ENCODE results near the gene XPO4. TPM values are rescaled to one million over a fixed set of nuclear protein-coding genes. Genes with fewer than 3 reads are reported as not detected.
A peak's percentile ranks its signal among the peaks of the same experiment; 100 is the strongest.
"Not testable (repeated sequence)": the region's sequence is repeated elsewhere in the genome, so short reads cannot be mapped to it uniquely, and the experiment has no call there.

The XPO4 gene
- total and polyA plus RNA-seq, 2 donors (not counting 3 experiments of a cell fraction or from before 2014, with no cell fraction given), result 6.0 to 22.5 TPM

GRCh38 chr13:20942938-20943559, 40.5 kb upstream of the XPO4 start:
- H3K27me3 ChIP-seq (ENCODE audit: control insufficient read depth in 2 of 2, insufficient read depth in 2 of 2, low read length in 2 of 2), result peaks cover 0 to 6% of the 10 kb centered on the region in 2 experiments
- ChIA-PET POLR2A (interaction anchor here (0.7 to 2.1 kb wide), 3 partner anchors 115 to 355 kb away, joined by 3 to 13 read pairs (median 11); partner anchors contain the start of genes MRPL57 and SKA3), CTCF (interaction anchor here (0.7 to 6.0 kb wide), 30 partner anchors 8 to 536 kb away, joined by 3 to 81 read pairs (median 6); partner anchors contain the start of genes LATS2, MRPL57 and SKA3)
- no peaks in the 10 kb centered on the region for H3K9me1 ChIP-seq (replicated peaks; ENCODE audit: control insufficient read depth, extremely low read depth, insufficient read depth, low read length)
- FAIRE-seq, result no peak
- H4K20me1 ChIP-seq (replicated peaks; ENCODE audit: control insufficient read depth, extremely low read depth, insufficient read depth, low read length), result no peaks in the 10 kb centered on the region
- intact Hi-C loops (cut with micrococcal nuclease) (loop anchor here (1.0 to 10.0 kb wide), 6 partner anchors 118 to 1292 kb away; partner anchors contain the start of gene LATS2), dilution Hi-C loops (cut with MboI; ENCODE audit: extremely low pct_ligation_motif_present, low sequenced_read_pairs) (no loop called here)
- DNase-seq (ENCODE audit: low read depth, low spot score), result no peak
- no peak overlapping the region for H3K4me2 ChIP-seq (ENCODE audit: insufficient read depth, low read length)
- no peak for TF ChIP-seq POLR2A (IDR thresholded peaks at IDR 0.05; ENCODE audit: low read depth, low read length)
- TF ChIP-seq JUN (IDR thresholded peaks at IDR 0.05; ENCODE audit: borderline replicate concordance, insufficient read depth, insufficient read length, low read depth), result no peak
- TF ChIP-seq EZH2 (IDR thresholded peaks at IDR 0.05; ENCODE audit: borderline replicate concordance, low read depth, low read length, severe bottlenecking), result no peak
- TF ChIP-seq FOS (IDR thresholded peaks at IDR 0.05; ENCODE audit: borderline replicate concordance, insufficient read depth, low read length), result no peak
- TF ChIP-seq, protein P1, sequence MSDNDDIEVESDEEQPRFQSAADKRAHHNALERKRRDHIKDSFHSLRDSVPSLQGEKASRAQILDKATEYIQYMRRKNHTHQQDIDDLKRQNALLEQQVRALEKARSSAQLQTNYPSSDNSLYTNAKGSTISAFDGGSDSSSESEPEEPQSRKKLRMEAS (IDR thresholded peaks at IDR 0.05; ENCODE audit: insufficient read depth, insufficient read length), result no peak
- no peak for TF ChIP-seq MYC (IDR thresholded peaks at IDR 0.05; ENCODE audit: low read depth, low read length)
- no peak for TF ChIP-seq CTCF (IDR thresholded peaks at IDR 0.05; ENCODE audit: extremely low read depth in 1 of 2, insufficient read depth in 1 of 2, low read depth in 1 of 2, low read length in 2 of 2)
- TF ChIP-seq POLR2AphosphoS5 (IDR thresholded peaks at IDR 0.05; ENCODE audit: insufficient read depth, low read depth, low read length), result no peak
- TF ChIP-seq GATA2 (IDR thresholded peaks at IDR 0.05; ENCODE audit: insufficient read depth, insufficient read length, low read depth, low read length), result no peak
- no peak overlapping the region for H3K4me3 ChIP-seq (replicated peaks in 1 of 3; ENCODE audit: insufficient read depth in 1 of 3, low read depth in 1 of 3, low read length in 3 of 3)
- H3K9me3 ChIP-seq (replicated peaks; ENCODE audit: control insufficient read depth, insufficient read depth, low read length), result no peaks in the 10 kb centered on the region
- TSS peak; percentile 19 for BruUV-seq (replicated peaks)
- H3K9ac ChIP-seq (replicated peaks; ENCODE audit: extremely low read depth, insufficient read depth, low read length), result peak overlapping the region; percentile 55
- H3K79me2 ChIP-seq (ENCODE audit: control insufficient read depth, insufficient read depth, low read length), result no peaks in the 10 kb centered on the region
- H3K27ac ChIP-seq (ENCODE audit: insufficient read depth, low read depth, low read length), result no peak overlapping the region
- H3K36me3 ChIP-seq (ENCODE audit: control insufficient read depth in 2 of 2, extremely low read depth in 1 of 2, insufficient read depth in 2 of 2, low read length in 2 of 2), result no peaks in the 10 kb centered on the region
- peaks cover 8% of the 10 kb centered on the region for H3K4me1 ChIP-seq (ENCODE audit: control insufficient read depth, extremely low read depth, insufficient read depth, low read length)
- H2AFZ ChIP-seq (ENCODE audit: low read depth, low read length), result no peak overlapping the region

DNA sequence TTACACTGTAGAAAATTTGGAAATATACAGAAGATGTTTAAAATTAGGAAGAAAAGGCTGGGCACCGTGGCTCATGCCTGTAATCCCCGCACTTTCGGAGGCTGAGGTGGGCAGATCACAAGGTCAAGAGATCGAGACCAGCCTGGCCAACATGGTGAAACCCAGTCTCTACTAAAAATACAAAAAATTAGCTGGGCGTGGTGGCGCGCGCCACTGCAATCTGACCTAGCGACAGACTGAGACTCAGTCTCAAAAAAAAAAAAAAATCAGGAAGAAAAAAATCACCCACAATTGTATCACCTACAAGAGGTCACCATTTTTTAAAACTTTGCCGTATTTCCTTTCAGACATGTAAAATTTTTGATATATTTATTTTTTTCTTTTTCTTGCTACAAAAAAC, 38.0 kb upstream of the XPO4 start:
- H3K4me1 ChIP-seq (ENCODE audit: control insufficient read depth, extremely low read depth, insufficient read depth, low read length); H3K27ac ChIP-seq (ENCODE audit: insufficient read depth, low read depth, low read length); BruUV-seq (replicated peaks); H3K4me2 ChIP-seq (ENCODE audit: insufficient read depth, low read length); dilution Hi-C loops (cut with MboI; ENCODE audit: extremely low pct_ligation_motif_present, low sequenced_read_pairs); H3K9me1 ChIP-seq (replicated peaks; ENCODE audit: control insufficient read depth, extremely low read depth, insufficient read depth, low read length); H2AFZ ChIP-seq (ENCODE audit: low read depth, low read length); H3K27me3 ChIP-seq (ENCODE audit: control insufficient read depth in 2 of 2, insufficient read depth in 2 of 2, low read length in 2 of 2); DNase-seq (ENCODE audit: low read depth, low spot score); H4K20me1 ChIP-seq (replicated peaks; ENCODE audit: control insufficient read depth, extremely low read depth, insufficient read depth, low read length); FAIRE-seq; H3K9ac ChIP-seq (replicated peaks; ENCODE audit: extremely low read depth, insufficient read depth, low read length); H3K79me2 ChIP-seq (ENCODE audit: control insufficient read depth, insufficient read depth, low read length); H3K4me3 ChIP-seq (replicated peaks in 1 of 3; ENCODE audit: insufficient read depth in 1 of 3, low read depth in 1 of 3, low read length in 3 of 3); H3K9me3 ChIP-seq (replicated peaks; ENCODE audit: control insufficient read depth, insufficient read depth, low read length); H3K36me3 ChIP-seq (ENCODE audit: control insufficient read depth in 2 of 2, extremely low read depth in 1 of 2, insufficient read depth in 2 of 2, low read length in 2 of 2); POLR2A ChIA-PET: not testable (repeated sequence)
- CTCF ChIA-PET, result interaction anchor here (0.5 kb wide), 1 partner anchor 240 kb away, joined by 3 read pairs; no protein-coding TSS in a partner anchor
- intact Hi-C loops (cut with micrococcal nuclease), result loop anchor here (10.0 kb wide), 1 partner anchor 1294 kb away; no protein-coding TSS in a partner anchor

Measured in endothelial cell of umbilical vein (primary cell).